Activated CD4-positive, CD25-positive, alpha-beta regulatory T cell treated with anti-CD3 and anti-CD28 coated beads, Interleukin-2, amount 50 U/mL, for 72 hours (primary cell): ENCODE results near the gene CALML6.

Experiments
- DNase-seq: peaks from one replicate; pipeline ENCODE4 v3.0.0; 2021

CALML6 gene

DNA sequence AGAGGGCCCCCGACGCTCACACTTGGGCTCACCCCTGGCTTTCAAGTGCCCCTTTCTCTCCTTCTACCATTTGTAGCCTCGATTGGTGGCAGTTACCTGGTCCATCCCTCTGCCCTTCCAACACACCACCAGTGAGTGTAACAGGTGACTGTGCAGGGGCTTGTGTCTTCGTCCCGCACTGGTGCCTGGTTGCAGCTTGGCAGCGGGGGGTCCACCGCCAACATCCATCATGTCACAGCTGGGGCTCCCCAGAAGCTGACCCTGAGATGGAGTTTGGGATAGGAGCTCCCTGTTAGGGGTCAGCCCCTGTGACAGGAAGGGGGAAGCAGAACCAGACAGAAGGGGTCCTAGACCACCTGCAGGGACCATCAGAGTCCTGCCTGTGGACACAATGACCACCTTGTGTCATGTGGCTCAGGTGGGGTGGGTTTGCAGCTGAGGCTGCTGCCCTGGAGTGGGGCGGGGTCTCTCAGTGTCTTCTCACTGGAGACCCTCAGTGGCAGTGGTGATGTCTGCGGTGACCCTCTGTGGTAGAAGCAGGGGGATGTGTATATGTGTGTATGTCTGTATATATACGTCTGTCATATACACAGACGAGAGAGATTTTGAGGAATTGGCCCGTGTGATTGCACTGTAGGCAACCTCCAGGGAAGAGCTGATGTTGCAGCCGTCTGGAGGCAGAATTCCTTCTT lies 3.6 kb upstream of the CALML6 start:
- no peak for DNase-seq

DNA sequence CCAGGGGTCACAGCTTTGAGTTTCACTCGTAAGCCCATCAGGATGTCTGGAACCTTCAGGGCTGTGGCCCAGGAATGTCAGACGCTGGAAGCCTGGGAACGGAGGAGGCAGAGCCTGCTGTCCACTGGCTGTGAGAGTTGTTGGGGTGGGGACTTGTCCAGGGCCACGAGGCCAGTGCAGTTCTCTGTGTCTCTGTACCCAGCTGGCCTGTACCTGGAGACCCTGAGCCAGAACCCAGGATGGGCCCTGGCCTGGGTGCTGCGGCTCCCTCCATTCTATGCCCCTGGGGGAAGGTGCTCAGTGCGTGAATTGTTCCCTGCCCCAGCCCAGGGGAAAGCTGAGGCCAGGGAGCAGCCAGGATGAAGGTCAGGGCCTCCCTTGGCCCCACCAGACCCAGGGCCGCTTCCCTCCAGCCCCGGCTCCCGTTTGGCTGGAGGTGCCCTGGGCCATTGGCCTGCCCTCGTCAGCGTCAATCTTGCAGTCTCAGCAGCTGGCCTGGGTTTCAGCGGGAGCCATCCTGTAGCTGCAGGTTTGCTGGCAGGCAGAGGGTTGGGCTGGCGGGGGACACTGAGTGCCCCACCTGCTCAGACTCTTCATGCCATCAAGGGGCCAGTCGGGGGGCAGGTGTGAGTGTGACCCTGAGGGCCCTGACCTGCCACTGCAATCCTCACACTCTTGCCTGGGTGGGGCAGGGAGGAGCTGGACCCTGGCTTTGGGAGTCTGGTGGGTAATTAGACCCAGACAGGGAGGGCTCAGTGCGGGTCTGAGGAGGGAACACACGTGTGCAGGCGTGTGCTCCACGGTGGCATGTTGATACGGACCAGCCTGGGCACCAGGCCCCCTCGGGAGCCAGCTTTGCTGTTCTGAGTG lies 724 bp upstream of the CALML6 start:
- DNase-seq = no peak

DNA sequence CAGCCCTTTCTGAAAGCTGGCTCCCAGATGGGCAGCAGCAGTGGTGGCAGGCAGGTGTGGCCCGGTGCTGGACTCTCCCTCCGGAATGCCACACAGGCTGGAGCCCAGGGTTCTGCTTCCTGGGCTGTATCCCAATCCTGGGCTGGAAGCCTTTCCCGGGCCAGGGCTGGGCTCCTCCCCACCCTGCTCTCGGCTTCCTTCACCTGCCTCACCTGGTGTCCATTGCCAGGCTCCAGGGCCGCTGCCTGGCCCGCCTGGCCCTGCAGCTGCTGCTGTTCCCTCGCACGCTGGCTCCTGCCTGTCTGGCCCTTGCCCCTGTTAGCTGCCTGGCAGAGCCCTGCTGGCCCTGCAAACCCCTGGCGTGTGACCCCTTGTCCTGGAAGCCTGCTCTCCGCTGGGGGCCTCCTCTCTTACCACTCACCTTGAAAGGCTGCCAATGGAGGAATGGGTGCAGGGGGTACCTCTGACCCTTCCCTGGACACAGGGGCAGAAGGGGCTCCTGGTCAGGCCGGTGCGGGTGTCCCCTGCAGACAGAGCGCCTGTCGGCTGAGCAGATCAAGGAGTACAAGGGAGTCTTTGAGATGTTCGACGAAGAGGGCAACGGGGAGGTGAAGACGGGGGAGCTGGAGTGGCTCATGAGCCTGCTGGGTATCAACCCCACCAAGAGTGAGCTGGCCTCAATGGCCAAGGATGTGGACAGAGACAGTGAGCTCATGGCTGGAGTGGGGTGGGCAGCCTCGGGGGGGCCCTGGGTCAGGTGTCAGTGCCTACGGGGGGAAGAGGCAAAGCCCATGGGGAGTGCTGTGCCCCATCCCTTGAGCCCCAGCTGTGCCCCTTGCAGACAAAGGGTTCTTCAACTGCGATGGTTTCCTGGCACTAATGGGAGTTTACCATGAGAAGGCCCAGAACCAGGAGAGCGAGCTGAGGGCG lies 1.1 kb downstream of the CALML6 start:
- no peak for DNase-seq

DNA sequence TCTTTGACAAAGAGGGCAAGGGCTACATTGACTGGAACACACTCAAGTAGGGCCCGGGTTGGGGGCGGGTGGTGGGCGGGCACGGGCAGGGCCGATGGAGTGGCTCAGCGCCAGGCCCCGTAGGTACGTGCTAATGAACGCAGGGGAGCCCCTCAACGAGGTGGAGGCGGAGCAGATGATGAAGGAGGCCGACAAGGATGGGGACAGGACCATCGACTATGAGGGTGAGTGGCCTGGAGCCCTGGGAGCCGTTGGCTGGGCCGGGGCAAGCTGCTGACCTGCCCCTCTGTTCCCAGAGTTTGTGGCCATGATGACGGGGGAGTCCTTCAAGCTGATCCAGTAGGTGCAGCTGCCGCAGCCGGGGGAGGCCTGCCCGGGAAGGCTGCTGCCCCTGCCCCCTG lies 1.8 kb downstream of the CALML6 start:
- no peak for DNase-seq

DNA sequence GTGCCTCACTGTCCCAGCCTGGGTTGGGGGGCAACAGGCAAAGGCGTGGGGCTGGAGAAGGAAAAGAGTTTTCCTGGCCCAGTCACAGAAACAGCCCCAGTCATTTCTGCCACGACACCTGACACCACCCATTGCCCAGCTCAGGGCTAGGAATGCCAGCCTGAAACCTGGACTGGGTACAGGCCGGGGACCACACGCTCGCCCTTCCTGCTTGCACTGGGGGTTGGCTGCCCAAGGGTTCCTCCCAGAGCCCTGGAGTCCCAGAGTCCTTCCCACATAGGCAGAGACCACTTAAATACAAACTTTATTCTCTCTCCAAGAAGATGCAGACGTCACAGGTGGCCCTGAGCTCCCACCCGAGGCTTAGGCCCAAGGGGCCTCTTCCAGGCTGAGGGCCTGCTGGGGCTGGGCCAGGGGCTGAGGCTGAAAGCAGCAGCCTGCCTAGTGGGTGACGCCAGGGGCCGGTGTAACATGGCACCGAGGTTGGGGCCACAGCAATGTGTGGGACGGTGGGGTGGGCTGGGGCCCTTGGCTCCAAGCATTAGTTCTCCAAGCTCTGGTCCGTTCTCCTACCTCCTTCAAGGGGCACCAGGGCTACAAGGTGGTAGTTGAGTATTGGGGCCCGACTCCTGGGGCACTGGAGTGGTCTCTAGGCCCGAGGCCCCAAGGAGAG lies 2.4 kb downstream of the CALML6 start:
- no peak for DNase-seq

DNA sequence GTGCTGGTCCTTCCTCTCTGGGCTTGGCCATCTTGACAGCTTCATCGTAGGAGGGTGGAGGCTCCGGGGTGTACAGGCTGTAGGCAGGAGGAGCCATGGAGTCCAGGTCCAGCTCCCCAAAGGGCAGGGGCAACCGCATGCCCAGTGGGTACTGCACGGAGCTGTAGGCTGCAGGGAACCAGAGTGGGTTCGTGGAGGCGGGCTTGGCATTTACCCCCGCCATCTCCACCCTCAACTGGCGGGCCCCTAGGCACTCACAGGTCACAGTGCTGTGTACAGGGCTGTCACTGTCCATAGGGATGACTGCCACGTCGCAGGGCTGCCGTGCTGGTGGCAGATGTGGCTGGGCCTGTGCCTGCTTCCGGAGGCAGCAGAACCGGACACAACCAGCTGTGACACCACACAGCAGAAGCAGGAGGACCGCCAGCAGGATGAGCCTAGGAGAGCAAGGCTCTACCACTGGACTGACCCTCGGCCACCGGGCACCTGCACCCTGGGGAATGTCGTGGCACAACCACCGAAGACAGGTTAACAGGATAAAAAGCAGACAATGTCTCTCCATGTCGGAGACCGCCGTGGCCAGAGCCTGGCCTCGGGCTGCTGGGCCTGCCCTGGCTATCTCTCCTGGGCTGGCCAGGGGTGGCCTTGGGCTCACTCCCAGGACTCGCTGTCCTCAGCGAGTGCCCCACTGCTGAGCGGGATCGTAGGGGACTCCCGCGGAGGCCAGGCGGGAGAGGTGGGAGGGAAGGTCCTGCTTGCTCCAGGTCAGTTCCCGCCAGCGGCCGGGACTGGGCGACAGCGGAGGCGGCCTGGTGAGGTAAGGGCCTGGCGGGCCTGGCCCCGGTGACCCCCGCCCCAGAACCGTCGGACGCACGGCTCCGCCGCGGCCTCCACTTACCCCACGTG lies 3.2 kb downstream of the CALML6 start:
- DNase-seq = peak; percentile 43

DNA sequence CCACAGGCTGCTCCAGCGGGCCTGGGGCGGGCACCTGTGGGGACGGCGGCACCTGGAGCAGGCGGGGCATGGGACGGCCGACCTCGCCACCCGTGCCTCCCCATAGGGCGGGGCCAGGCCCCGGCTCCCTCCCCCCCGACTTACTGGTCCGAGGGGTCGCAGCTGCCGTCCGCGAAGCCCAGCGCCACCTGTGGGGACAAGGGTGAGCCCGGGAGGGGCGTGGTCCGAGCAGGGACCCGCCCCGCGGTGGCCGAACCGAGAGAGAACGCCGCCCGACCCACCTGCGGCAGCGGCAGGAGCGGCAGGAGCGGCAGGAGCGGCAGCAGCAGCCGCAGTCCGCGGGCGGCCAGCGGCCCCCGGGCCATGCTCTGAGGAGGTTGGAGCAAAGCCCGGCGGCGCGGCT lies 3.8 kb downstream of the CALML6 start, which contains the start of gene TMEM52:
TSS of gene TMEM52 (minus strand) at position 379 of the 403 bp plus-strand sequence. CDS start at position 365, 14 bp downstream.
- DNase-seq = no peak

DNA sequence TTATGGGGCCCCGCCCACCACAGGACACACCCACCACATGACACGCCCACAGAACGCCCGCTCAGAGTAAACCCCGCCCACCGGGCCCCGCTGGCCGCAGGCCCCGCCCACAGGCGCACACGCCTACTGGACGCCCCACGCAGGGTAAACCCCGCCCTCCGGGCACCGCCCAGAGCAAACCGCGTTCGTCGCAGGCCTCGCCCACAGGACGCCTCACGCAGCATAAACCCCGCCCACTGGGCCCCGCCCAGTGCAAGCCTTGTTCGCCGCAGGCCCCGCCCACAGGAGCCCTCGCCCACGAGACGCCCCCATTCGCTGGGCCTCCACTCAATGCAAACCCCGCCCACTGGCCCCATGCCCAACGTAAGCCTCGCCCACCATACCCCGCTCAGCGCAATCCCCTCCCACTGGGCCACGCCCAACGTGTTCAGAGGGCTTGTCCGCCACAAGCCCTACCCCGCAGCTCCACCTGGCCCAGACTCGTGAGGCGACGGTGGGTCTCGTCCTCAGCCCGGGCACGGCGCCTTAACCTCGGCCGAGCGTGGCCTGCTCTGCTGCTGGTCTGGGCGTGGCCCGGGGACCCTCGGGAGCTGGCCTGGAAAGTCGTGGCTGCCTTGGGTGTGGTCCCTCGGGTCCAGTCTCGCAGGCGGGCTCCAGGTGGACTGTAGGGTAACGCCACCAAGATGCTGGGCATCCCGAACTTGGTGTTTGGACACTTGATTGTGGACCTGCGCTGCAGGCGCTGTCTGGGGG lies 4.4 kb downstream of the CALML6 start:
- DNase-seq = peak; percentile 99

DNA sequence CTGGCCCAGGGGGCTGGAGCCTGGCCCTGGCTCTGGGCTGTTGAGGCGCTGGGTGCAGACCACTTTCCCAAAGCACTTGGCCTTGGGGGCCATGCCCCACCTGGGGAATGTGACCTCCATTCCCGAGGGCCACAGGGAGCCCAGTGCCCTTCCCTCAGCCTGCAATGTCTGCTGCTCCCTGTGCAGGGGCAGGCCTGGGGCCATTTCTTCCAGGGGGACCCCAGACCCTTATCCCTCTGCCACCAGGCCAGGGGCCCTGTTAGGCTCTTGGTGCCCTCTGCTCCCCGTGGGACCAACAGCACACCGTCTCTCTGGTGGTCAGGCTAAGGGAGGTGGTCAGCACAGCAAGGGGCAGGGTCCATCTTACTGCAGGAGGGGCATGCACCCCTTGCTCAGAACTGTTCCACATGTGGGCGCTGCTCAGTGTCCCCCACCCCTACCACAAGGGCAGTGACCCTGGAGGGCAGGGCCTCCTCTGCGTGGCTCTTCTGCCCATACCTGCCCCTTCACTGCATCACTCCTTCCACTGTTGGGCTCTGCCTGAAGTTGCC lies 5.1 kb downstream of the CALML6 start:
- no peak for DNase-seq

DNA sequence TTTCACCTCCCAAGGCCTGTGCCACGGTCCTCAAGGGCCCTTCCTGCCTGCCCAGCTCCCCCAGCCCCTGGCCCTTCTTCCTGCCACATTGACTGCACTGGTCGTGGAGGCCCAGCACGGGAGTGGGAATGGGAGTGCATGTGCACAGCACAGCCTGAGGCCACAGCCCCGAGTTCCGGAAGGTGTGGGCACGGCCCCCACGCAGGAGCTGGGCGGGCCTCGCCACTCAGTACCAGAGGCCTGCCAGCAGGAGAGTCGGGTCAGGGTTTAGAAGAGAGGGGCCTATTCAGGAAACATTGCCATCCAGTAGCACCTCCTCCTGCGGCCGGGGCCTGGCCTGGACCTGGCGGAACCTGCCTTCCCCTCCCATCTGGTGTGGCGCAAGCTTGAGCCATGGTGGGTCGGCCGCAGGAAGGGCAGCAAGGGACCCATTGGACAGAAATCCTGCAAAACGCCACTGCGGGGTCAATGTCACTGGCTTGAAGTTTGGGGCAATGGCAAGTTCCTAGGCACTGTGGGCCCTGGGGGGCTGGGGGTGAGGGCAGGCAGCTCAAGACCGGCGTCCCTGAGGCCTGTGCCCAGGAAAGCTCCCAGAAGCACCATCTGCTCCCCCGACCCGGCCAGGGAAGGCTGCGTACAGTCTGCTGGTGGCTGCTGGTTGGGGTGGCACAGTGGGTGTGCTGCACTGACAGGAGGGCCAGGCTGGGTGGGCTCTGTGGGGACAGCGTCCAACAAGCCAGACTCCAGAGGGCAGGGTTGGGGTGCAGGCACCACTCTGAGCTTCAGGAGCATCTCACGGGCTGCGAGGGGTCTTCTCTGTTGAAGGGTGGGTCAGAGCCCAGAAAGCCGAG lies 5.8 kb downstream of the CALML6 start:
- DNase-seq = no peak

DNA sequence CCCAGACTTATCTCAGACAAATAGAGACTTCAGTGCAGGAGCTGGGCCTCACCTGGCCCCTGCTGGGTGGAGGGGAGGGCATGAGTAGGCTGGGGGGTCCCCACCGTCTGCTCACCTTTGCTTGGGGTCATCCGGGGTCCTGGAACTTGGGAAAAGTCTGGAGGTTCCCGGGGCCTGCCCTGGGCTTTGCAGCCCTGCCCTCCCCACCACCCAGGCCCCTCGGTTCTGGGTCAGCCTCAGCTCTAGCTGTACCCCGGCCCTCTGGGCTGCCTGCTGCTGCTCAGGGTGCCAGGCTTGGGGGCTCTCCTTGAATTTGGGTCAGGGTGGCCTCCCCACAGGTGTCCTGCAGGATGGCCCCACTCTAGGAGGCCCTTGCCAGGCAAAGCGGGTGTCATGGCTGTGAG lies 6.4 kb downstream of the CALML6 start:
- no peak for DNase-seq

DNA sequence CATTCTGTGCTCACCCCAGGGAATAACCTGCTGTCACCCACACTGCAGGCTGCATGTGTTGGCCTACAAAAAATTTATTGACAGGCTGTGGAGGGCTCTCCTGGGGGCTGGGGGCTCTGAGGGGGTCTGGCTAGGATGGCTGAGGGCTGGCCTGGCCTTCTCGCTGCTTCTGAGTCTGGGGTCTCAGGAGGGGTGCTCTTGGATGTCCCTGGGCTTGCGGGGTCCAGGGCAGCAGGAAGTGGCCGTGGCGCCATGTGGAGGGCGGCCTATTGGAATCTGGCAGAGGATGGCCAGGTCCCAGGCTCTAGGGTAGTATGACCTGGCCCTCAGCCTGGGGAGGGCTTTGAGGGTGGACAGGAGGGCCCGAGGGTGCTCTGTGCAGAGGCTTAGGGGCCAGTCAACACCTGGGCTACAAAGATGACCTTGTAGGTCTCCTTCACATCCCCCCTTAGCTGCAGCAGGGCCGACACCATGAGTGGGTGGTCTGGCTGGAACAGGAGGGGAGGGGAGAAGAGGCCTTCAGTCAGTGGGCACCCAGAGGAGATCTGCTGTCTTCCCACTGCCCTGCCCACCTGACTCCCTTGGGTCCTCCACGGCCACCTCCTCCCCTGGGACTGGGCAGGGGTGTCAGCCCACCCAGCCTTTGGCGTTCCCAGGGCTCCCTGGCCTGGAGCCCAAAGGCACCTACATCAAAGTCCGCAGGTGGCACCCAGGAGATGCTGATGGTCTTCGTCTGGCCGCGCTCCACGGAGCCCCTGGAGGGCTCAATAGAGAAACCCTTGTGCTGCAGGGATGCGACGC lies 7.0 kb downstream of the CALML6 start:
- DNase-seq = no peak

DNA sequence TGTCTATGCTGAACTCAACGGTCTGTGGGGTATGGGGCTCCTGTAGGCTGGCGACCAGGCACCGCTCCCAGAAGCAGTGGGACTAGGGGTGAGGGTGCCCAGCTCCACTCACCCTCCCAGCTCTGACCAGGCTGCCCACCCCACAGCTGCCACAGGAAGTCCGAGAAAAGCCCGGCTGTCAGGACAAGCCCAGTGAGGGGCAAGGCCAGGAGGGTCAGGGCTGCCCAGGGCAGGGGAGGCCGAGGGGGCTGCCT lies 7.6 kb downstream of the CALML6 start:
- DNase-seq = no peak

DNA sequence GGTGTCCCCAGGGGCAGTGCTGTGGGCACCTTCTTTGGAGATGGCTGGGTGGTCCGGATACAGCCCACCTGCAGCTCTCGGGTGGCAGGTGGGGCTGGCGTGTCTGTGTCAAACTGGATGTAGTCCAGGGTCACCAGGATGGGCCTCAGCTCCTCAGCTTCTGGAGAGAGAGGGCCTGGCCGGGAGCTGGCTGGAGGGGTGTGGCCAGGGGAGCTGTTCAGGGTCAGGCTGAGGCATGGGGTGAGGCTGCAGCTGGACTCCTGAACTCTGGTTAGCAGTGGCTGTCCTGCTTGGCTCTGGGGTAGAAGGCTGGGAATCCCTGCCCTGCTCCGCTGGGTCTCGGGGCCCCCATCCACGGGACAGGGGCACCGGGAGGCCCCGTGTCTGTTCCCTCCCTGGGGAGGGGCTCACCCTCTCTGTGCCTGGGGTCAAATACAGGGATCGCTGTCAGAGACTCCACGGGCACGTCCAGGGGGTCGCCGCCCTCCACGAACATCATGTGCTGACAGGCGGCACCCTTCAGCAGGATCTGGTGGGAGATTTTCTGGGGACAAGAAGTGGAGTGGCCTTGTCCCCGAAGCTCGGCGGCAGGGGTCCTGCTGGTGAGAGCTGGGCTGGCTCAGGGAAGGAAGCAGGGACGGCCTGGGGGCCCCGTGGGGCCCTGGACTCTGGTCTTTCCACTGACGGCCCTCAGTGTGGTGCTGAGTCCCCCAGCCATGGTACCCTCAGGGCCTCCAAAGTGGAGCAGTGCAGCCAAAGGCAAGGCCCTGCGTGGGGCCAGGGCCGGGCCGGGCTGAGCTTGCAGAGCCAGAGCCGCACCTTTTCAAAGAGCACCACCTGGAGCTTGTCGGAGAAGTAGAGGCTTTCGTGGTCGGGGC lies 8.1 kb downstream of the CALML6 start:
- no peak for DNase-seq

DNA sequence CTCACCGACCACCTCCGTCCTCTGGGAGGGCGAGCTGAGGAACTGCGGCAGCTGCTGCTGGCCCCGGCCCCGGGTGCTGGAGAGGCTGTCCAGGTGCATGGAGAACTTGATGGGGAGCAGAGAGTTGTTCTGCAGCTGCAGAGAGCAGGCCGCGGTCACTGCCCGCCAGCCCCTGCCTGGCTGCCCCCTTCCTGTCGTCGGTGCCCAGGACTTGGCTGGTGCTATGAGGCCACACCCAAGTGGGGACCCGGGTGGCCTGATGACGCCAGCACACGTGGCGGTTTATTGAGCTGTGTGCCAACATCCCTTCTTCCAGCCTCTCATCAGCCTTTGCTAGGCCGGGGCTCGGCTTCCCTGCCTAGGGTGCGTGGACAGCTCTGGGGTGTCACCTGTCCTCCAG lies 9.3 kb downstream of the CALML6 start:
- DNase-seq = no peak

DNA sequence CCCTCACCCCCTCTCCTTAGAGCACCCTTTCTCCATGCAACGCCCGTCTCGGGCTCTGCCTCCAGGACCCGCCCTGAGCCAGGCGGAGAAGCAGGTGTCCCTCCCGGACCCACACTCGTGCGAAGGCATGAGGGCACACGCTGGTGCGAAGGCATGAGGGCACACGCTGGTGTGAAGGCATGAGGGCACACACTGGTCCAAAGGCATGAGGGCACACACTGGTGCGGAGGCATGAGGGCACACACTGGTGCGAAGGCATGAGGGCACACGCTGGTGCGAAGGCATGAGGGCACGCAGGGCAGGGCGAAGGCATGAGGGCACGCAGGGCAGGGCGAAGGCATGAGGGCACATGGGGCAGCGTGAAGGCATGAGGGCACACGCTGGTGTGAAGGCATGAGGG lies 9.8 kb downstream of the CALML6 start:
- no peak for DNase-seq

DNA sequence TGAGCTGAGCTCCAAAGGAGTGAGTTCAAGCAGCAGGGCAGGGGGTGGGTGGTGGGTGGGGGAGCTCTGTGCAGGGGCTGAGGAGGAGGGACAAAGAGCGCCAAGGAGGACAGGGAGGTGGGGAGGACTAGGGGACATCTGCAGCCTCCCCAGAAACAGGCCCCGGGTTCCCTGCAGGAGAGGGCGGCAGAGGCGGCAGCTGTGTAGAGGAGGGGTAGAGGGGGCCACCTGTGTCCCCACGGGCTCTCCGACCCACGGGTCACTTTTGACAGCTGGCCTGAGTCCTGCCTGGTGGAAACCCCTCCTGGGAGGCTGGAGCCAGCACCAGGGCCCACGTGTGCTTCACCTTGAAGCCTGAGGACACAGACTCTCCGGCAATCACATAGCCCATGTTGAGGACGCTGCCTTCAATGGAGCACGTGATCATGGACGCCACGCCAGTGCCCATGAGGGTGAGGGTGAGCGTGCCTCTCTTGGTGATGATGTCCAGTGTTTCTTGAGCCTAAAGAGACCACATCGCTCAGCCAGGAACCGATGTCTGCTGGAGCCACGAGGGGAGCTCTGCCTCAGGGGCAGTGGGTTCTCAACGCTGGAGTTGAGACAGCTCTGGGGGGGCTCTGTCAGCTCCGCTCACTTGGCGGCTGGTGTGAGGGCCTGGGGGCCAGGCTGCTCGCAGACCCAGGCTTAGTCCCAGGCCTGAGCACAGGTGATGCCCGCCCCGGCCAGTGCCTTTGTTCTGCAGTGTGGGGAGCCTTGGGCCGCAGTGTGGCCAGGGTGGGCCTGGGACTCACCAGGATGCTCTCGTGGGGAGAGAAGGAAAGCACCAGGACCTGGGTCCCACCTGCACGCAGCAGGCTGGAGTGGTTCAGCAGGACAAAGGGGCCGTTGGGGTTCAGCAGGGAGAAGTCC lies 10.6 kb downstream of the CALML6 start:
- no peak for DNase-seq
